HEK293T (cell line): ENCODE results near the gene P2RY13.
A peak's percentile ranks its signal among the peaks of the same experiment; 100 is the strongest.

Experiments
- CTCF ChIA-PET: fragments of 350-600 bp; formaldehyde crosslinking; extraction: SDS; loops from one replicate; lab custom pipeline; 2021; ENCODE audit warnings: antibody characterized with exemption, inconsistent platforms; lab: Yijun Ruan, JAX
- POLR2A ChIA-PET: fragments of 350-600 bp; formaldehyde crosslinking; extraction: SDS; loops from one replicate; lab custom pipeline; 2020; ENCODE audit warnings: antibody characterized with exemption, inconsistent platforms; lab: Yijun Ruan, JAX
- DNase-seq: peaks from one replicate; pipeline ENCODE4 v3.0.0; 2012; ENCODE audit warnings: mixed read lengths; ENCODE audit errors: extremely low spot score
- ARNT ChIP-seq: fragments of 450-650 bp; IDR thresholded peaks from 2 replicates; pipeline ENCODE4 v1.6.1; 2017; ENCODE audit warnings: mild to moderate bottlenecking
- BHLHE40 ChIP-seq: fragments of 450-650 bp; IDR thresholded peaks from 2 replicates; pipeline ENCODE4 v1.6.1; 2016; ENCODE audit warnings: mild to moderate bottlenecking, moderate library complexity, borderline replicate concordance
- CTBP1 ChIP-seq: fragments of 450-650 bp; IDR thresholded peaks from 2 replicates; pipeline ENCODE4 v1.6.1; 2016; ENCODE audit warnings: borderline replicate concordance
- ELF4 ChIP-seq: fragments of 450-650 bp; IDR thresholded peaks from 2 replicates; pipeline ENCODE4 v1.6.1; 2017; ENCODE audit warnings: antibody characterized with exemption
- FOXA1 ChIP-seq: fragments of 450-650 bp; IDR thresholded peaks from 2 replicates; pipeline ENCODE4 v1.6.1; 2016; ENCODE audit warnings: mild to moderate bottlenecking
- FOXK2 ChIP-seq: fragments of 450-650 bp; IDR thresholded peaks from 2 replicates; pipeline ENCODE4 v1.6.1; 2016; ENCODE audit warnings: mild to moderate bottlenecking
- FOXM1 ChIP-seq: fragments of 450-650 bp; IDR thresholded peaks from 2 replicates; pipeline ENCODE4 v1.6.1; 2017; ENCODE audit warnings: mild to moderate bottlenecking, borderline replicate concordance
- HDGF ChIP-seq: fragments of 450-650 bp; IDR thresholded peaks from 2 replicates; pipeline ENCODE4 v1.6.1; 2017; ENCODE audit warnings: antibody characterized with exemption, borderline replicate concordance
- L3MBTL2 ChIP-seq: fragments of 450-650 bp; conservative IDR thresholded peaks from 2 replicates; pipeline ENCODE4 v1.6.1; 2016; ENCODE audit warnings: mild to moderate bottlenecking
- LEF1 ChIP-seq: fragments of 450-650 bp; IDR thresholded peaks from 2 replicates; pipeline ENCODE4 v1.6.1; 2017; ENCODE audit warnings: mild to moderate bottlenecking, borderline replicate concordance
- NFRKB ChIP-seq: fragments of 450-650 bp; IDR thresholded peaks from 2 replicates; pipeline ENCODE4 v1.6.1; 2016; ENCODE audit warnings: mild to moderate bottlenecking, moderate library complexity
- SP1 ChIP-seq: fragments of 450-650 bp; IDR thresholded peaks from 2 replicates; pipeline ENCODE4 v1.6.1; 2017
- SUZ12 ChIP-seq: fragments of 450-650 bp; IDR thresholded peaks from 2 replicates; pipeline ENCODE4 v1.6.1; 2016; ENCODE audit warnings: mild to moderate bottlenecking
- TARDBP ChIP-seq: fragments of 450-650 bp; IDR thresholded peaks from 2 replicates; pipeline ENCODE4 v1.6.1; 2016
- ZNF384 ChIP-seq: fragments of 450-650 bp; IDR thresholded peaks from 2 replicates; pipeline ENCODE4 v1.6.1; 2016
- TF ChIP-seq, protein P1 (sequence below): fragments of 450-650 bp; IDR thresholded peaks from 2 replicates; pipeline ENCODE4 v1.6.1; 2016

Gene P2RY13

DNA sequence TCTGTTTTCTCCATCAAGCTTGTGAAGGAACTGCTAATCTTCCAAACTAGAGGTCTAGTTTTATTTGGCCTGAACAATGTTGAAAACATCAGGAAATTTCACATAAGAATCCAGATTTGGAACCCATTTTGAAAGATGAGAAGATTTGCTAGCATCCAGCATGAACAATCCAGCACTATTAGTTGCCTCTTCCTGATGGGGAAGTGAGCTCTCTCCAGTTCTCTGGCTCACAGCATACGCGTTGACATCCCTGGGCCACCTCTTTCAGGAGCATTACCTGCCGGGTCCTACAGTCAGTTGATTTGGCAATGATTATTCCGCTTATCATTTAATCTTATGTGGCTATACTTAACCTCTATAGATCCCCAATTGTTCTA is 23.6 kb downstream of the P2RY13 start:
- DNase-seq, result no peak
- POLR2A ChIA-PET, result no interaction called here
- TF ChIP-seq ZNF384 (no peak), FOXA1 (no peak), LEF1 (no peak), ELF4 (no peak), FOXK2 (no peak), BHLHE40 (no peak), L3MBTL2 (no peak), SUZ12 (no peak), HDGF (no peak), TARDBP (no peak), NFRKB (no peak), CTBP1 (no peak)
- TF ChIP-seq, protein P1, sequence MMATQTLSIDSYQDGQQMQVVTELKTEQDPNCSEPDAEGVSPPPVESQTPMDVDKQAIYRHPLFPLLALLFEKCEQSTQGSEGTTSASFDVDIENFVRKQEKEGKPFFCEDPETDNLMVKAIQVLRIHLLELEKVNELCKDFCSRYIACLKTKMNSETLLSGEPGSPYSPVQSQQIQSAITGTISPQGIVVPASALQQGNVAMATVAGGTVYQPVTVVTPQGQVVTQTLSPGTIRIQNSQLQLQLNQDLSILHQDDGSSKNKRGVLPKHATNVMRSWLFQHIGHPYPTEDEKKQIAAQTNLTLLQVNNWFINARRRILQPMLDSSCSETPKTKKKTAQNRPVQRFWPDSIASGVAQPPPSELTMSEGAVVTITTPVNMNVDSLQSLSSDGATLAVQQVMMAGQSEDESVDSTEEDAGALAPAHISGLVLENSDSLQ, result no peak
- CTCF ChIA-PET, result no interaction called here

DNA sequence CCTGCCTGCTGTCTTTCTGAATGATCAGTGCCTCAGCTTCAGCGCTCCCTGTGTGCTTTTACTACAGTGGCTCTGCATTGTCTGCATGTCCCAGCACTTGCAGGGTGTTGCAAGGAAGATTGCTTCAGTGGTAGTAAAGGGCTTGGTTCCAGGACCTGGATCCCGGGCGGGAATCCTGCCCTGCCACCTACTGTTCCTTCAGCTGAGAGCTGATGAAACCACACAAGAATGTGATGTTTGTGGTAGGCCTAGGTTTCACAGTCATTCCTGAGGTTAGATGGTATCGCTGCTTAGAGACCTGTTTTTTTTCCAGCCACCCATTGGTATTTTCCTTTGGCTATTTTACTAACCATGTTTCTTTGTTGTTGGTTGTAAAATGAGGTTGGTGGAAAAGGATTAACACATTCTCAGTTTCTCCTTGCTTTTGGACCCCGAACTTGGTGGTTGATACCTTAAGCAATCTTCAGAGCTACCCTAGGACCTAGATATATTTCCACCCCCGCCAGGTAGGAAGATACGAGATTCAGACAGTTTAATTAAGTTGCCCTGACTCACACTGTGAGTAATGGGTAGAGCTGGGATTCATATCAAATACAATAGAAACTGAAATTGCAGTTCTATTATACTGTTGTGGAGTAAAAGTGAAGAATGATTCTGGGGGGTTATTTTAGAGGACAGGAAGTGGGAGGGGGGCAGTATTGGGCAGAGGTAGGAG is 24.1 kb downstream of the P2RY13 start:
- peak; percentile 34 for DNase-seq

DNA sequence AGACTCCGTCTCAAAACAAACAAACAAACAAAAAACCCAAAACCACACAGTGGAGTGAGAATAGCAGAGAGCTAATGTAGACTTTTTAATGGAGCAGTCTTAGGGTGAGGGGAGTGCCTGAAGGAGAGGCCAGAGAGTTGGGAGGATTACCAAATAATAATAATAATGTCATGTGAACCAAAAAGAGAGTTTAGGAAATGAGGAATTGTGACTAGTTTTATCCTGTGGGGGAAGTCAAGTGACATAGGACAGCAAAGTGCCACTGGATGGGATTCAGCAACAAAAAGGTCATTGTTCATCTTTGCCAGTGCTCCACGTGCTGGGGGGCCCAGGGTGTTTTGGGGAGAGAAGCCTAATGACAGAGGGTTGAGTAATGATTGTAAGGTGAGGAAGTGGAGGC is 25.6 kb downstream of the P2RY13 start:
- TF ChIP-seq SP1 (no peak), FOXA1 (no peak), L3MBTL2 (no peak), ZNF384 (no peak)
- CTCF ChIA-PET, result no interaction called here
- no peak for DNase-seq
- POLR2A ChIA-PET, result no interaction called here

More for the DNA sequence above, 24.1 kb downstream of the P2RY13 start:
- TF ChIP-seq, protein P1, result no peak
- TF ChIP-seq CTBP1, result no peak
- TF ChIP-seq FOXK2, result no peak
- TF ChIP-seq FOXA1, result no peak
- no peak for TF ChIP-seq ELF4
- TF ChIP-seq ZNF384, result no peak
- ChIA-PET CTCF (interaction anchor here (0.5 kb wide), 1 partner anchor 107 kb away, joined by 3 read pairs; no protein-coding TSS in a partner anchor), POLR2A (no interaction called here)

DNA sequence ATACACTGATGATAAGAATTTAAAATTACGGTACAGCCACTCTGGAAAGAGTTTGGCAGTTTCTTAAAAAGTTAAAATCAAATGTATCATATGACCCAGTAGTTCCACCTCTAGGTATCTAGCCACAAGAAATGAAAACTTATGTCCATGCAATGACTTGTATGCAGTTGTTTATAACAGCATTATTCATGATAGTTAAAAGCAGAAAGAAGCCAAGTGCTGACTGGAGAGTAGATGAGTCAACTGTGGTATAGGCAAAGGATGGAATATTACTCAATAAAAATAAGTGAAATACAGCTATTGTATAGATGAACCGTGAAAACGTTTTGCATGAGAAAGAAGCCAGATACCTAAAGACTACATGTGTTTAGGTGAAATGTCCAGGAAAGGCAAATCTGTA is 27.6 kb downstream of the P2RY13 start:
- no peak for DNase-seq
- TF ChIP-seq L3MBTL2, result no peak
- no peak for TF ChIP-seq LEF1
- CTCF ChIA-PET, result no interaction called here
- POLR2A ChIA-PET, result no interaction called here

DNA sequence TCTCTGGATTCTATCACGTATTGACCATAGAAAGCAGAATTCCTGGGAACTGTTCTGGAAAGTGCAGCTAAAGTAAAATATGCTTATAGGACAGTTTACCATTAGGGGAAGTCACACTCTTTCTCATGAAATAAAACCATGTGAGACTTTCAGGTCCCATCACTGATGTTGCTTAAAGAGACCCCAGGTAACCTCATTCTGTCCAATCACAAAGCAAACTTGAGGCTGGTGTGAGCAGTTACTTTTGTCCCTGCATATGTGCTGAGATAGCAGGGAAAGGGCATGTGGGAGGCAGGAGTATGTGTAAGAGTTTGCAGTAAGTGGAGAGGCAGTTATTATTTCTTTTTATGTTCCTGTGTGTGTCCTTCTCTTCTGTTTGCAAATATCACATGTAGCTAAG is 28.8 kb downstream of the P2RY13 start:
- TF ChIP-seq SP1 (no peak), BHLHE40 (no peak)
- TF ChIP-seq, protein P1, result no peak
- ChIA-PET CTCF (no interaction called here), POLR2A (no interaction called here)
- DNase-seq, result no peak

DNA sequence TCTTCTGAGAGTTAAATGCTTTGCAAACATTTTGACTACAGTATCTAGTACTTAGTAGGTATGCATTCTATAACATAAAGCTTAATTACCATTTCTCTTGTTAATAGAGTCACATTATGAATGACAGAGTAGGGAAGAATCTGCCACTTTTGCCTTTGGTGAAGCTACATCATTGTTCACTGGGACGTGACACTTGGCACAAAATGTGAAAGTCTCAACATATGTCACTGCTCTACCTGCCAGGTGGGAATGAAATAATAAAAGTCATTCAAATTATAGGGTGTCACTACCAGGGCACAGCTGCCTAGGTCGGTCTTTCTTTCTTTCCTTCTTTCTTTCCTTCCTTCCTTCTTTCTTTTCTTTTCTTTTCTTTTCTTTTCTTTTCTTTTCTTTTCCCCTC is 30.3 kb downstream of the P2RY13 start:
- DNase-seq, result no peak
- ChIA-PET CTCF (no interaction called here), POLR2A (no interaction called here)
- TF ChIP-seq SUZ12, result no peak
- TF ChIP-seq HDGF, result no peak
- TF ChIP-seq ELF4, result no peak
- no peak for TF ChIP-seq ARNT
- TF ChIP-seq CTBP1, result no peak
- no peak for TF ChIP-seq LEF1

DNA sequence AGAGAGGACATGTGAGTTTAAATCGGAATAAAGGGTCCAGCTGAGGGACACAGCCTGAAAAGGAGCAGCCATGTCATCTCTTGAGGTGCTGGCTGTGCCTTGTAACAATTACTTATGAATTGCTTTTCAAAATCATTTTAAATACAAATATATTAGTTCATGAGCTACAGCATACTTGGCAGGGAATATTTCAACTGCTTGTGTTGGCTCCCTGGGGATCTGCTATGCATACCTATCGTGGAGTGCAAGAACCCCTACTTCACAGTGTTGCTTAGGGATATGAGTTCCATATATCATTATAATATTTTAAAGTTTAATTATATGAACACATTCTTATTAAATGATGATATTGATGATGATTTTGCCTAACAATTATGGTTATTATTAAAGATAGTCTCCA is 31.9 kb downstream of the P2RY13 start:
- DNase-seq, result no peak
- POLR2A ChIA-PET, result no interaction called here
- TF ChIP-seq SP1, result no peak
- TF ChIP-seq L3MBTL2, result no peak
- TF ChIP-seq SUZ12, result no peak
- no peak for TF ChIP-seq ZNF384
- no peak for TF ChIP-seq TARDBP
- TF ChIP-seq, protein P1, result no peak
- TF ChIP-seq ARNT, result no peak
- no peak for TF ChIP-seq NFRKB
- TF ChIP-seq CTBP1, result no peak
- no peak for TF ChIP-seq BHLHE40
- no peak for TF ChIP-seq HDGF
- TF ChIP-seq LEF1, result no peak
- no peak for TF ChIP-seq FOXA1
- TF ChIP-seq ELF4, result no peak
- no peak for TF ChIP-seq FOXK2
- no peak for TF ChIP-seq FOXM1
- CTCF ChIA-PET, result no interaction called here
